Right atrium auricular region (tissue), 2 donors: ENCODE results near the gene HDHD3. TPM values are rescaled to one million over a fixed set of nuclear protein-coding genes. Genes with fewer than 3 reads are reported as not detected.

Experiments used
- DNase-seq: peaks from one replicate; pipeline ENCODE4 v3.0.0-alpha.2; 2019; ENCODE audit warnings: low spot score
- H3K27ac ChIP-seq, 2 donors: fragments of 200-600 bp; sonication (generic); 1 replicate in 1 of 2; 2 replicates in 1 of 2; pipeline ENCODE4 v1.5.1; 2016 to 2019
- H3K27me3 ChIP-seq, 2 donors: fragments of 200-600 bp; sonication (generic); one replicate each; pipeline versions ENCODE4 v1.5.1 to v1.6.0; 2017 to 2019
- H3K36me3 ChIP-seq: fragments of 200-600 bp; sonication (generic); one replicate; pipeline ENCODE4 v1.5.1; 2016
- H3K4me1 ChIP-seq, 2 donors: fragments of 200-600 bp; sonication (generic); one replicate each; pipeline versions ENCODE4 v1.5.1 to v1.6.0; 2017 to 2019
- H3K4me3 ChIP-seq, 2 donors: fragments of 200-600 bp; sonication (generic); 1 replicate in 1 of 2; 2 replicates in 1 of 2; pipeline ENCODE4 v1.5.1; 2017 to 2019; ENCODE audit warnings: mild to moderate bottlenecking in 1 of 2, moderate library complexity in 1 of 2
- H3K9me3 ChIP-seq, 2 donors: fragments of 200-600 bp; sonication (generic); one replicate each; pipeline ENCODE4 v1.5.1; 2019
- total RNA-seq, 2 donors: library from RNA; depleted of rRNA; stranded (reverse); fragments of >200 nt; gene quantifications; one replicate each; pipeline ENCODE4 v1.1.0, GENCODE V29; 2016
- TF ChIP-seq, protein P1 (sequence below), 2 donors: fragments of 200-600 bp; sonication (generic); IDR thresholded peaks; one replicate each; pipeline ENCODE4 v1.5.1; 2019; ENCODE audit warnings: antibody characterized with exemption in 2 of 2

HDHD3 gene
- 10 to 100 TPM; 20.0 to 25.6 TPM for total RNA-seq

DNA sequence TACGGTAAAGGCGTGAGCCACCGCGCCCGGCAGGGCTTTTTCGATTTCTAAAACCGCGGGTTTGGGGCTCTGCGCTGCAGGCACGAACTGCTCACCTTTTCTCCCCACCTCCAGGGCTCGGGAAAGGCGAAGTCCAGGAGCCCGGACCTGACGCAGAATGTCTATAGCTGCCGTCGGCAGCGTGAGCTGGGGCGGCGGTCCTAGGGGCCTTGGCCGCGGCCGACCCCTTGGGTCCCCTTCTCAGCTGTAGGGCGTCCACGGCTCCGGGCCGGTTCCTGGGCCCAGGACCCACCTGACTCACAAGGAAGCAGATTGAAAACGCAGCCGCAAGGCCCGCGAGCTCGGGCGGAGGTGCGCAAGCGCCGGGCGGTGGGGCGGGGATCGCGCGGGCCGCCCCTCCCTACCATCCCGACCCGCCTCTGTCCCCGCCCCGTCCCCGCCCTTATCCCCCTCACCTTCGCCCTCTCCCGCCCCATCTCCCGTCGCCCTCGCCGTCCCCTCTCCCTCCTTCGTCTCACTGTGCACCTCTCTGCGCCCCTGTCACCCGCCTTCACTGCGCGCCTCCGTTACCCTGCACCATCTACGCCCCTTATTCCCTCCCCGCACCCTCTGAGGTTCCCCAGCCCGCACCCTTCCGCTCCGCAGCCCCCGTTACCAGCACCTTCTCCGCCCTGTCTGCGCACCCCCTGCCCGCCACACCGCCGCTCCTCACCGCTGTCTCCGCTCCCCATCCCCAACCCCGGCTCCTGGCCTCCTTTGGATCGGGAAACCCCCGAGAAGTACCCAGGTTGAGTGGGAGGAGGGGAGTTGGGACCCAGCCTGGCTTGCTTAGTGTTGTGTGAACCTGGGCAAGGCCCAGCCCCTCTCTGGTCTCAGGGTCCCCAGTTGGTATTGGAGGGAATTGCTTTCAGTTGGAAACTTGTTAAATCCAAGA, at the start of gene HDHD3:
TSS of gene HDHD3 (minus strand) at position 353 of the 934 bp plus-strand sequence. CDS start 2,632 bp downstream, outside the sequence.
- peaks cover 20% of the 10 kb centered on the region for H3K36me3 ChIP-seq
- H3K4me3 ChIP-seq, result peak within 1 kb of the TSS; percentile 64 to 76
- peak; percentile 76 for DNase-seq
- H3K9me3 ChIP-seq, result no peaks in the 10 kb centered on the region
- peak within 1 kb of the TSS; percentile 71 to 76 for H3K27ac ChIP-seq
- H3K27me3 ChIP-seq, result no peaks in the 10 kb centered on the region
- peaks cover 0 to 8% of the 10 kb centered on the region in 2 donors for H3K4me1 ChIP-seq
- TF ChIP-seq, protein P1, sequence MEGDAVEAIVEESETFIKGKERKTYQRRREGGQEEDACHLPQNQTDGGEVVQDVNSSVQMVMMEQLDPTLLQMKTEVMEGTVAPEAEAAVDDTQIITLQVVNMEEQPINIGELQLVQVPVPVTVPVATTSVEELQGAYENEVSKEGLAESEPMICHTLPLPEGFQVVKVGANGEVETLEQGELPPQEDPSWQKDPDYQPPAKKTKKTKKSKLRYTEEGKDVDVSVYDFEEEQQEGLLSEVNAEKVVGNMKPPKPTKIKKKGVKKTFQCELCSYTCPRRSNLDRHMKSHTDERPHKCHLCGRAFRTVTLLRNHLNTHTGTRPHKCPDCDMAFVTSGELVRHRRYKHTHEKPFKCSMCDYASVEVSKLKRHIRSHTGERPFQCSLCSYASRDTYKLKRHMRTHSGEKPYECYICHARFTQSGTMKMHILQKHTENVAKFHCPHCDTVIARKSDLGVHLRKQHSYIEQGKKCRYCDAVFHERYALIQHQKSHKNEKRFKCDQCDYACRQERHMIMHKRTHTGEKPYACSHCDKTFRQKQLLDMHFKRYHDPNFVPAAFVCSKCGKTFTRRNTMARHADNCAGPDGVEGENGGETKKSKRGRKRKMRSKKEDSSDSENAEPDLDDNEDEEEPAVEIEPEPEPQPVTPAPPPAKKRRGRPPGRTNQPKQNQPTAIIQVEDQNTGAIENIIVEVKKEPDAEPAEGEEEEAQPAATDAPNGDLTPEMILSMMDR (IDR thresholded peaks at IDR 0.05), result no peak

GRCh38 chr9:113425072-113425471, 48.3 kb upstream of the HDHD3 start:
- H3K4me3 ChIP-seq, result no peak overlapping the region
- H3K36me3 ChIP-seq, result no peaks in the 10 kb centered on the region
- TF ChIP-seq, protein P1 (IDR thresholded peaks at IDR 0.05), result no peak
- H3K27me3 ChIP-seq, result no peaks in the 10 kb centered on the region
- no peaks in the 10 kb centered on the region for H3K4me1 ChIP-seq
- no peak for DNase-seq
- H3K9me3 ChIP-seq, result no peaks in the 10 kb centered on the region
- no peak overlapping the region for H3K27ac ChIP-seq

GRCh38 chr9:113421726-113422125, 44.9 kb upstream of the HDHD3 start:
- H3K36me3 ChIP-seq, result no peaks in the 10 kb centered on the region
- no peaks in the 10 kb centered on the region for H3K9me3 ChIP-seq
- H3K27me3 ChIP-seq, result no peaks in the 10 kb centered on the region
- no peak overlapping the region for H3K4me3 ChIP-seq
- no peak overlapping the region for H3K27ac ChIP-seq
- no peak for DNase-seq
- H3K4me1 ChIP-seq, result no peaks in the 10 kb centered on the region
- TF ChIP-seq, protein P1 (IDR thresholded peaks at IDR 0.05), result no peak

DNA sequence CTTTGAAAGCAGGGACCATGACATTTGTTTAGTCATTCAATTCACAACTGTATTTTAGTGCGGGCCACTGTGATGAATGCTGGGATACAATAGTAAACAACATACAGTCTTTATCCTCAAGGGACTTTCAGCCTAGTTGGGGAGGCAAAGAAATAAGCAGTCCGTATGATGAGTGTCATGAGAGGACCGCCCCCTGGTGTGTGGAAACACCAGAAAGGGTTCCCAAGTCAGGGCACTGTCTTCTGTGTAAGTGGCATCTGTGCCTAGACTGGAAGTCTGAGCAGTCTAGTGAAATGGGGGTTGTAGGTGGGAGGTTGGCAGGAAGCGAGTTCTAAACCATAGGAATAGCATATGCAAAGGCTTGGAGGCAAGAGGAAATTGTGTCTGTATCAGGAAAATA, 40.6 kb upstream of the HDHD3 start:
- H3K4me1 ChIP-seq, result no peaks in the 10 kb centered on the region
- TF ChIP-seq, protein P1 (IDR thresholded peaks at IDR 0.05), result no peak
- H3K27me3 ChIP-seq, result no peaks in the 10 kb centered on the region
- H3K27ac ChIP-seq, result no peak overlapping the region
- DNase-seq, result no peak
- H3K4me3 ChIP-seq, result no peak overlapping the region
- no peaks in the 10 kb centered on the region for H3K36me3 ChIP-seq
- no peaks in the 10 kb centered on the region for H3K9me3 ChIP-seq

DNA sequence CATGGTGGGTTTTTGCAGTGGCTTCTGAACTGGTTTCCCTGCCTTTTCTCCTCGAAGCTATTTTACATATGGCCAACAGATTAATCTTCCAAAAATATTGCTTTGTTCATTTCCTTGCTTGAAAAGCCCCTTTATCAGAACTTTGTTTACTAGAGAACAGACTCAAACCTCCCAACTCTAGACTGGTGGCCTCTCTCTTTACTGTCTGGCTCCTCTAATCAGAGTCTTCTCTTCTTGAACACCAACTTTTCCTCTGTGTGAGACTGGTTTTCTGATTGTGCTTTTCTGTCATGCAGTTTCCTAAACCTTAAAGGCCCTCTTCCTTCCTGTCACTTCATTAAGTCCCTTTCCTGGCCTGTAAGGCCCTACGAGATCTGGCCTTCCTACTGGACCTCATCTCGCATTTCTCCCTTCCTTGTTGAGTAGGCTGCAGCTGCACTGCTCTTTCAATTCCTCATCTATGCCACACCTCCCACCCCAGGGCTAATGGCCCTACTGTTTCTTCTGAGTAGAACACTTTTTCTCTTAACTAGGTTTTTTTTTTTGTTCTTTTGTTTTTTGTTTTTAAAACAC, 39.4 kb upstream of the HDHD3 start:
- TF ChIP-seq, protein P1 (IDR thresholded peaks at IDR 0.05), result no peak
- no peaks in the 10 kb centered on the region for H3K36me3 ChIP-seq
- H3K4me3 ChIP-seq, result no peak overlapping the region
- no peaks in the 10 kb centered on the region for H3K27me3 ChIP-seq
- no peak for DNase-seq
- no peaks in the 10 kb centered on the region for H3K9me3 ChIP-seq
- no peak overlapping the region for H3K27ac ChIP-seq
- peaks cover 0 to 6% of the 10 kb centered on the region in 2 donors for H3K4me1 ChIP-seq
